Ascending aorta (tissue), 2 donors: Measurements from ENCODE around the gene RFX3. TPM values are rescaled to one million over a fixed set of nuclear protein-coding genes. Genes with fewer than 3 reads are reported as not detected.

Experiments used
- DNase-seq, 2 donors: peaks; one replicate each; pipeline ENCODE4 v3.0.0-alpha.2; 2019; ENCODE audit warnings: low spot score in 2 of 2
- H3K27ac ChIP-seq, 2 donors: fragments of 200-600 bp; sonication (generic); one replicate each; pipeline ENCODE4 v1.5.1; 2016 to 2017; ENCODE audit warnings: mild to moderate bottlenecking in 1 of 2
- H3K27me3 ChIP-seq: fragments of 200-600 bp; sonication (generic); one replicate; pipeline ENCODE4 v1.5.1; 2017
- H3K36me3 ChIP-seq, 2 donors: fragments of 200-600 bp; sonication (generic); one replicate each; pipeline ENCODE4 v1.5.1; 2016
- H3K4me1 ChIP-seq, 2 donors: fragments of 200-600 bp; sonication (generic); one replicate each; pipeline ENCODE4 v1.5.1; 2016 to 2017; ENCODE audit warnings: mild to moderate bottlenecking in 1 of 2
- H3K4me3 ChIP-seq, 2 donors: fragments of 200-600 bp; sonication (generic); one replicate each; pipeline ENCODE4 v1.5.1; 2016 to 2017; ENCODE audit warnings: mild to moderate bottlenecking in 1 of 2
- H3K9me3 ChIP-seq, 2 donors: fragments of 200-600 bp; sonication (generic); one replicate each; pipeline ENCODE4 v1.5.1; 2016
- CTCF ChIP-seq, 3 experiments: fragments of 200-600 bp in 2 of 3; fragments of 450-650 bp in 1 of 3; sonication (generic) in 2 of 3; IDR thresholded peaks; one replicate each; pipeline ENCODE4 v1.5.1; 2016 to 2019; ENCODE audit warnings: antibody characterized with exemption in 3 of 3, mild to moderate bottlenecking in 1 of 3, moderate library complexity in 1 of 3
- intact Hi-C: fragments of 100-400 bp; cut with DNase I; formaldehyde crosslinking; loops from one replicate; pipeline ENCODE4 v1.15.1; 2023
- total RNA-seq: library from RNA; depleted of rRNA; stranded (reverse); fragments of >200 nt; gene quantifications from one replicate; pipeline ENCODE4 v1.1.0, GENCODE V29; 2016

RFX3 gene
- total RNA-seq, 1 donor from 2014 or later = 4.0 TPM

GRCh38 chr9:3500044-3500443, 25.8 kb downstream of the RFX3 start:
- peaks cover 0 to 2% of the 10 kb centered on the region in 2 donors for H3K4me1 ChIP-seq
- no peaks in the 10 kb centered on the region for H3K27me3 ChIP-seq
- H3K27ac ChIP-seq = no peak overlapping the region
- H3K36me3 ChIP-seq = no peaks in the 10 kb centered on the region
- no peak for TF ChIP-seq CTCF (IDR thresholded peaks at IDR 0.05)
- H3K9me3 ChIP-seq = no peaks in the 10 kb centered on the region
- no peak for DNase-seq
- no peak overlapping the region for H3K4me3 ChIP-seq
- intact Hi-C loops = no loop called here

DNA sequence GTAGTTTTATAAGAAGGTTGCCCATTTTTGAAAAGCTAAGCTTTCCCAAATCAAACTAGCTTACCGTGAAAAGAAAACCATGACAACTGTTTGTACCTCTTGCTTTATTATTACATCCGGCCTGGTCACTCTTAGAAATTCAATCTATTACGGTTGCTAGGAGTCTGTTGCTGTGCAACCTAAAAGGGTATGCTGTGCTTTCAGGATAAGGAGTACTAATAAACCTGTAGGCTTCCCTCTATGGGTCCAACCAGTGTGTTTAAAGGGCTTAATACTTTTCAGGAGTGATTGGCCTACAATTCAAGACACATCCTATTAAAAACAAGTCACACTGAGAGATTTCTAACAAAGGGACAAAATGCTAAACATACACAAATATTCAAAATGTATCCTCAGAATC, 27.1 kb downstream of the RFX3 start:
- Histone ChIP-seq H3K36me3 (no peaks in the 10 kb centered on the region), H3K27ac (no peak overlapping the region), H3K4me3 (no peak overlapping the region), H3K27me3 (no peaks in the 10 kb centered on the region), H3K4me1 (peaks cover 0 to 2% of the 10 kb centered on the region in 2 donors), H3K9me3 (no peaks in the 10 kb centered on the region)
- no peak for DNase-seq
- intact Hi-C loops = no loop called here
- no peak for TF ChIP-seq CTCF (IDR thresholded peaks at IDR 0.05)

DNA sequence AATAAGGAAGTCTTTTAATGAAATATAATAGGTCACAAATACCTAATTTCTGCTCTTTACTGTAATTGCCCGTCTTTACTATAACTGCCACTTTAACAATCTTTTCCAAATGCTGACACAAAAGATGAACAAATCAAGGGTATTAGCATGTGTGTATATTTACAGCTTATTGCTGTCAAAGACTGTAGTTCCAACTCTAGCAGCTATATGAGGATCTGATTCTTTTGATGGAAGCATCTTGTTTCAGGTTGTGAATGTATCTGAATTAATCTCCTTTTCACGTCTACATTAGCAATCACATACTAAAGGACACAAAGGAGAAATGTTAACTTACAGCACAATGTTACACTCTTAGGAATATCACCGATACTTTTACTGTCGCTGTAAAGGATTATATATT, 27.9 kb downstream of the RFX3 start:
- Histone ChIP-seq H3K27ac (no peak overlapping the region), H3K4me3 (no peak overlapping the region), H3K27me3 (no peaks in the 10 kb centered on the region), H3K9me3 (no peaks in the 10 kb centered on the region), H3K36me3 (no peaks in the 10 kb centered on the region), H3K4me1 (peaks cover 0 to 2% of the 10 kb centered on the region in 2 donors)
- intact Hi-C loops = no loop called here
- TF ChIP-seq CTCF (IDR thresholded peaks at IDR 0.05) = no peak
- no peak for DNase-seq

DNA sequence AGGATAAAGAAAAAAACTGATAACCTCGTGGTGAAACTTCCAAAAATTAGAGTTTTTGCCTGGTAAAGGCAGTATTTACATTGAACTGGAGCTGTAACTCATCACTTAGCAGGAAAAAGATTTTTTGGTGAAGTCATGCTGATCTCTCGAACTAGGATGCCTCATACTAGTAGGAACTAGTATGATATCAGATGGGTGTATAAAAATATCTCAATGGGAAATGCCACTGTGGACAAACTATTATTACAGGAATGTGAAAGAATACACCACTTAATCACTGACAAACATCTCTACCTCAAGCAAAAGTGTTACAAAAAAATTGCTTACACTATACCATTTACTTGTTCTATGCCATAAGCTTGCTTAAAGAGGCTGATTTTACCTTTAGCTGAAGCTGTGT, 28.4 kb downstream of the RFX3 start:
- Histone ChIP-seq H3K27ac (no peak overlapping the region), H3K27me3 (no peaks in the 10 kb centered on the region)
- intact Hi-C loops = no loop called here

DNA sequence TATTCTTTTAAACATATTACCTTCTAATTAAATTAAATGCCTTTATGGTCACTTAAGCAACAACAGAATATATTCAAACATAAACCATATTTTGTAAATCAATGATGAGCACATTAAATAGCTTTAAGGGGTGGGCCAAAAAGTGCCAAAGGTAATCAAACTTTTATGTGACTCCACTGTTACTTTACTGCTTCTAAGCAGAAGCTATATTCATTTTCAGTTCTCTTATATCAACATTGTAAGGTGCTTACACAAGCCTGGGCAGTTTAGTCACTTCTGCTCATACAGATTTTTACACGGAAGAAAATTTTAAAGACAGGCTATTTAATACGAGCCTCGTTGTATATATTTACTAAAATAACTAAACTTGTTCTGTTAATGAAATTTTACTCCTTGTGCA, 29.9 kb downstream of the RFX3 start:
- H3K4me1 ChIP-seq = peaks cover 0 to 2% of the 10 kb centered on the region in 2 donors
- H3K36me3 ChIP-seq = no peaks in the 10 kb centered on the region
- DNase-seq = no peak
- H3K4me3 ChIP-seq = no peak overlapping the region
- H3K9me3 ChIP-seq = no peaks in the 10 kb centered on the region
- H3K27ac ChIP-seq = no peak overlapping the region
- no peaks in the 10 kb centered on the region for H3K27me3 ChIP-seq
- TF ChIP-seq CTCF (IDR thresholded peaks at IDR 0.05) = no peak
- intact Hi-C loops = no loop called here

More for the DNA sequence above, 28.4 kb downstream of the RFX3 start:
- TF ChIP-seq CTCF (IDR thresholded peaks at IDR 0.05) = no peak
- DNase-seq = no peak
- Histone ChIP-seq H3K4me3 (no peak overlapping the region), H3K9me3 (no peaks in the 10 kb centered on the region), H3K36me3 (no peaks in the 10 kb centered on the region), H3K4me1 (peaks cover 0 to 2% of the 10 kb centered on the region in 2 donors)

DNA sequence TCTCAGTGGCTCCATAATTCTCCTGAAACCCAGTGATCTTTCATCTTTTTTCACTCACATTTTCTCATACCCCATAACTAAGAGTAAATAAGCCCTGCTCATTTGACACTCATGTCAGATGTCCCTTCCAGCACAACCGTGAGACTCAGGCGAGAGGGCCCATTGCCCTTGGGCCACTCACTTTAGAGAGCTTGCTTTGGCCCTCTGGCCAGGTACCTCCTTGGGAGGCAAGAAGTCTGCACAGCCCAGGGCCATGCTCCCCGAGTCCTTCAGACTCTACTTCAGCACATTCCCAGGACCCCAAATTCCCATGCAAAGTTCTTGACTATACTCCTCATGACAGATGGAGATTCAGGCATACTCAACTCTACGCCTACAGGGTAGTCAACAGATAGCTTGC, 33.6 kb downstream of the RFX3 start:
- Histone ChIP-seq H3K9me3 (no peaks in the 10 kb centered on the region), H3K4me1 (no peaks in the 10 kb centered on the region), H3K27me3 (no peaks in the 10 kb centered on the region), H3K36me3 (no peaks in the 10 kb centered on the region), H3K4me3 (no peak overlapping the region), H3K27ac (no peak overlapping the region)
- DNase-seq = no peak
- TF ChIP-seq CTCF (IDR thresholded peaks at IDR 0.05) = no peak
- intact Hi-C loops = no loop called here
